ENCODE measurements around the gene BSN.
A peak's percentile ranks its signal among the peaks of the same experiment; 100 is the strongest.

BSN gene

DNA sequence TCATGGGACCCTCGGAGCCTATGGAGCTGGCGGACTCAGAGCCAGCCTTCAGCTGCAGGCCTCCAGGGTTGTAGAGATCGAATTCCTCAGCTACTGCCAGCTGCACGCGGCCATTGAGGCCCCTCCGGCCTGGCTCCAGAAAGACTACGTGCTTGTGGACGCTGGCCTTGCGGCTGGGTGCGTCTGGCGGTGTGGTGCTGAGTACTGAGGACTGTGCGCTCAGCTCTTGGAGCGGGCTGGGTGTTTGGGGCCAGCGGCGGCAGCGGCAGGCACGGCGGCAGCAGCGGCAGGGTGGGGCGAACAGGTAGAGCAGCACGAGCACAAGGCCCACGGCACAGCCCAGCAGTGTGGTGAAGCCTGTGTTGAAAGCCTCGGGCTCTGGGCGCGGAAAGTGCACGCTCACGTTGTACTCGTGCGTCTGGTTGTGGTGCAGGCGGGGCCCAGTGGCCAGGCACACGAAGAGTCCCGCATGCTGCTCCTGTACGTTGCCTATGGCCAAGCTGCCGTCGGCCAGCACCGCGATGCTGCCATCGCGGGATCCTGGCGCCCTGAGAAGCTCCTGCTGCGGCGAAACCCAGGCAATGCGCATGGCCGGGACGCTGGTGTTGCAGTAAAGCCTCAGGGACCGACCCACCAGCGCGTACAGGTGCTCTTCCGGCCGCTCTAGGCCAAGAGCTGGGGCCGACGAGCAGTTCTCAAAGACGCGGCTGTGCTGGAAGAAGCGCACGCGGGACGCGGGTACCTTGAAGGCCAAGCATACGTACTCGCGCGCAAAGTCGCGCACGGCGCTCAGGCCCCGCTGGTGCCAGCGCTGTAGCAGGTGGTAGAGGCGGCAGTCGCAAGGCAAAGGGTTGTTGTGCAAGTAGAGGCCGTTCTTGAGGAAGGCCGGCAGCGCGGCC is 163.9 kb downstream of the BSN start:
- DNase-seq = no peak

GRCh38 chr3:49718858-49719213 is 164.6 kb downstream of the BSN start:
- no peak for DNase-seq

DNA sequence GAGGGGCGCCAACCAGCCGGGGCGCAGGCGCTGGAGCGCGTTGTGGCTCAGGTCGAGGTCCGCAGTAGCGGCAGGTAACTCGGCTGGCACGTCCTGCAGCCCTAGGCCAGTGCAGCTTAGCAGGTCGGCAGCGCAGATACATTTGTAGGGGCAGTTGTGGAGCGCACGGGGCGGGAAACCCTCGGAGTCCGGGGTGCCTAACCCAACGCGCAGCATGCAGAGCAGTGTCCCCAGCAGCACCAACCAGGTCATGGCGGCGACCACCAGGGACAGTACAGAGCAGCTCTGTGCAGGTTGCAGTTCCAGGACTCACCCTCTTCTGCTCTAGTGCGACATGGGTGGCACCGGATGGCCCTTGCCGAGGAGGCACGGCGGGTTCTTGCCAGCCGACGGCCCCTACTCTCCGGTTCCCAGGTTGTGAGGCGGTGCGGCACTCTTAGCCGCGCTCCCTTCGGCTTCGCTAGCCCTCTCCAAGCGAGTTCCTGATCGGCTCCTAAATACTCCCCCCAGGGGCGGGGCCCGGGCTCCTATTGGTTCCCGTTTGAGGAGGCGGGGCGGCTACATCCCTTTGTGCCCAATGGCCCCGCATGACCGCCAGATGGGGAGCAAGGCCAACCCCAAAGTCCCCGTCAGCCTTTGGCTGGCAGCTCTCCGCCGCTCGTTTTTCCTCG is 165.1 kb downstream of the BSN start, which contains the start of gene AMIGO3:
TSS of gene AMIGO3 (minus strand) at position 471 of the 671 bp plus-strand sequence. CDS start at position 252, 219 bp downstream.
- peak; percentile 91 for DNase-seq

Measured in CD4-positive, alpha-beta T cell treated with Interleukin-10 for 1 hour (primary cell).